Motor neuron (in vitro differentiated cells): ENCODE measurements around the gene TTC38. TPM values are rescaled to one million over a fixed set of nuclear protein-coding genes. Genes with fewer than 3 reads are reported as not detected.

ENCODE experiments used
- ATAC-seq, 8 experiments: fragments of 200-7000 bp; cut with Tn5 transposase; replicated peaks in 6 of 8; 2 replicates each; pipeline ENCODE4 v1.8.0; 2021; ENCODE audit warnings: mild to moderate bottlenecking in 8 of 8, moderate library complexity in 8 of 8
- H3K27ac ChIP-seq, 2 donors: fragments of 250-450 bp; sonication (Bioruptor Pico); 2 replicates each; pipeline ENCODE4 v1.9.0; 2021; ENCODE audit warnings: antibody characterized with exemption in 2 of 2, mild to moderate bottlenecking in 2 of 2, moderate library complexity in 1 of 2
- H3K4me1 ChIP-seq, 2 donors: fragments of 250-450 bp; sonication (Bioruptor Pico); replicated peaks in 1 of 2; 2 replicates each; pipeline ENCODE4 v1.6.1; 2021; ENCODE audit warnings: antibody characterized with exemption in 2 of 2, mild to moderate bottlenecking in 2 of 2, moderate library complexity in 1 of 2
- H3K4me3 ChIP-seq, 5 donors: fragments of 250-450 bp; sonication (Bioruptor Pico); 2 replicates each; pipeline ENCODE4 v1.9.0; 2021; ENCODE audit warnings: antibody characterized with exemption in 5 of 5, mild to moderate bottlenecking in 5 of 5, moderate library complexity in 4 of 5
- WGBS, 10 experiments: fragments of 450-650 bp; shearing (Covaris generic); methylation state at CpG; one replicate each; pipeline ENCODE4 v1.0.0; 2022; 5-methylcytosine and 5-hydroxymethylcytosine counted together
- in situ Hi-C, 9 experiments: fragments of 400-800 bp; cut with MboI; loops; one replicate each; pipeline ENCODE4 v1.15.0; 2021; ENCODE audit warnings: low sequenced_read_pairs in 9 of 9, low pct_unique_long_range_greater_than_20kb in 2 of 9; ENCODE audit not compliant: unreplicated experiment in 9 of 9
- total RNA-seq, 8 experiments: library from RNA; unstranded; fragments of 300-600 nt; gene quantifications; 2 replicates each; pipeline versions ENCODE4 v1.2.3 to v1.2.4, GENCODE V29; 2022

The TTC38 gene
- total RNA-seq, 8 experiments from 2014 or later, result 6.2 to 25.2 (median 13.8) TPM

GRCh38 chr22:46238541-46238940 is 29.3 kb upstream of the TTC38 start:
- H3K27ac ChIP-seq, result no peak overlapping the region
- H3K4me3 ChIP-seq, result no peak overlapping the region
- ATAC-seq, result no peak
- WGBS, 10 experiments, result 86 to 93% (median 88%) methylated on average over 1 to 8 of the region's 16 CpGs; no CpG with 5 or more reads in 5 of the 10 experiments
- in situ Hi-C loops, result no loop called here
- peaks cover 12 to 17% of the 10 kb centered on the region in 2 donors for H3K4me1 ChIP-seq

DNA sequence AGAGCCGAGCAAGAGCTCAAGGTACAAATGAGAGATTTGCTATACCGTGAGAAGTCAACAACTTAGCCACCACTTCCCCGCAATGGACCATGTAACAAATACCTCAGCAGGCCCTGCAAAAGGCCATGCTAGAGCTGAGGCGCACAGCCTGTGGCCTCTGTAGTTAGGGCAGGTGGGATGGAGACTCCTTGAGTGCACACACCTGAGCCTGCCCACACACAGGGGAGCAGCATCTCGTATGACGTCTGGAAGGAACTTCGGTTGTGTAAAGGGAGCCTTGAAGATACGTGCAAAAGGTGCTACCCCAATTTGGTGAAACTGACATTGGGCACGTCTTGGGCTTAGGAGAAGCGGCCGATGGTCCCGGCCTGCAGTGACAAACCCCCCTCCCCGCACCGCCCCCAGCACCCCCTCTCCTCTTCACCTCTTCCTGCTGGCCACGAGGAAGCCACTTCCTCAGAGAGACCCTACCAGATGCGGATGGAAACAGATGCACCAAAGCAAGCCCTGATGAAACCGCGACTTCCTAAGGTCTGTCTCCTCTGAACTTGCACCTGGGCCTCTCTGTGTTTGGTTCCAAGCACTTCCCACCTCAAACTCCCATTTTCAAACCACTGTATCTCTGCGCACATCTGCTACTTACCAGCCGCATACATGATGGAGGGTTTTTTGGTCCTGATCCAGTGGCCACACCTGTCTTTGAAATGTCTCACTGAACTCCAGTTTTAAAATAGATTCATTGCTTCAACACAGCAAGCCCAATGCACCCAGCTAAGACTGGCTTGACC is 28.4 kb upstream of the TTC38 start:
- H3K4me3 ChIP-seq, result no peak overlapping the region
- peaks cover 12 to 17% of the 10 kb centered on the region in 2 donors for H3K4me1 ChIP-seq
- in situ Hi-C loops, result no loop called here
- H3K27ac ChIP-seq, result no peak overlapping the region
- no peak for ATAC-seq
- 80 to 100% (median 97%) methylated on average over 1 to 10 of the region's 20 CpGs; no CpG with 5 or more reads in 2 of the 10 experiments for WGBS, 10 experiments

DNA sequence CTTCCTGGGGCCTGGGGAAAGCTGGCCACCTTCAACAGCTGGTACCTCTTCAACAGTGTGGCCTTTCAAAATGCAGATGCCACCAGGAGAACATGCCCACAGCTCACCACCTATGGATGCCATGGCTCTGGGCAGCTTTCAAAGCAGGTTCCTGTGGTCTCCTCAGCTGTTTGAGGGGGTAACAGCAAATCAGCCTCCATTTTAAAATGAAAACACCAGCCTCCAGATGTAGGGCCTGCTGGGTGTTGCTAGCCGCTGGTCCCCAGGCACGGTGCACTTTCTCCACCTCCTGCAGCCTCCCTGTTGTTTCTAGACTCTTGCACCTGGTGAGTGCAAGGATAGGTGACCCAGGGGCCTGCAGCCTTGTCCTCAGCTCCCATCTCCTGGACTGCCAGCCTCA is 27.7 kb upstream of the TTC38 start:
- ATAC-seq, result no peak
- peaks cover 12 to 17% of the 10 kb centered on the region in 2 donors for H3K4me1 ChIP-seq
- no peak overlapping the region for H3K27ac ChIP-seq
- no CpG with 5 or more reads among the region's 2 CpGs for WGBS, 10 experiments
- H3K4me3 ChIP-seq, result no peak overlapping the region
- in situ Hi-C loops, result no loop called here

GRCh38 chr22:46240506-46240905 is 27.3 kb upstream of the TTC38 start:
- no peak overlapping the region for H3K4me3 ChIP-seq
- in situ Hi-C loops, result no loop called here
- 33 to 100% (median 79%) methylated on average over 1 to 5 of the region's 6 CpGs; no CpG with 5 or more reads in 2 of the 10 experiments for WGBS, 10 experiments
- peaks cover 12 to 17% of the 10 kb centered on the region in 2 donors for H3K4me1 ChIP-seq
- no peak for ATAC-seq
- H3K27ac ChIP-seq, result no peak overlapping the region

DNA sequence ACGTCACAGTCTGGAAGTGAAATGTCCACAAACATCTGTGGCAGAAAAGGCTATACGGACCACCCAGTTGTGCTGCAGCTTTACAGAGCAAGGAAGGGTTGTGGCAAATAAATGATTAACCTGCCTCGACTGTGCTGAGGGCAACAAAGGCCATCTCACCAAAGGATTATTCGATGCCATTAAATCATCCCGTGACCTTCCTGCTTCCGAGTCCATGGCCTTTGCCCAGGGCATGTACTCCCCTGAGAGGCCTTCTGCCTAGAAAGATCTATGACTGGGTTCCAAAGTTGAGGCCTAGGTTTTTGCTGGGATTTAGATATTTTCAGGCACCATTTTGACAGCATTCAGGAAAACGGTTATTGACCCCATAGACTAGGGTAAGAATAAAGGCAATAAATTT is 26.9 kb upstream of the TTC38 start:
- Histone ChIP-seq H3K4me3 (no peak overlapping the region), H3K27ac (no peak overlapping the region), H3K4me1 (peaks cover 12 to 17% of the 10 kb centered on the region in 2 donors)
- WGBS, 10 experiments, result 0 to 96% (median 23%) methylated on average over 1 to 7 of the region's 7 CpGs; no CpG with 5 or more reads in 3 of the 10 experiments
- in situ Hi-C loops, result no loop called here
- peak in 2 of 8 experiments; percentile 19 to 35 for ATAC-seq

GRCh38 chr22:46241396-46242007 is 26.3 kb upstream of the TTC38 start:
- 44 to 90% (median 70%) methylated on average over 1 to 5 of the region's 5 CpGs for WGBS, 10 experiments
- H3K4me3 ChIP-seq, result no peak overlapping the region
- no peak for ATAC-seq
- no peak overlapping the region for H3K27ac ChIP-seq
- H3K4me1 ChIP-seq, result peaks cover 12 to 17% of the 10 kb centered on the region in 2 donors
- in situ Hi-C loops, result no loop called here

DNA sequence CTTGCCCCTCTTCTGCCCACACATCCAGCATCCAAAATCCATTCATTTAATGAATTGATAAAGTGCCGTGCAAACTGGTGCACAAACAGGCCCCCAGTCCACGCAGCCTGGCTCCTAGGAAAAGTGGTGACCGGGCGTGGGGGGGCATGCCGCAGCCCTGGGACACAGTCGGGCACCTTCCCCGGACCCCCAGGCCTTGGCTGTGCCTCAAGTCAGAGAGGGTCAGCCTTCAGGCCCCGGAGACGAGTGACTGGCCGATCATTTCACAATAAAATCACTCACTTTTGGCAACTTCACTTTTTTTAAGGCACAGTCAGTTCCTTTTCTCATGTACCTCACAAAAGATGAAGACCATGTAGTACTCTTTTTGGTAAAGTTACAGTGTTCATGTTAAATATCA is 25.7 kb upstream of the TTC38 start:
- Histone ChIP-seq H3K4me1 (peaks cover 12 to 17% of the 10 kb centered on the region in 2 donors), H3K27ac (no peak overlapping the region), H3K4me3 (no peak overlapping the region)
- 60 to 100% (median 86%) methylated on average over 1 to 6 of the region's 10 CpGs; no CpG with 5 or more reads in 4 of the 10 experiments for WGBS, 10 experiments
- ATAC-seq, result no peak
- in situ Hi-C loops, result no loop called here

DNA sequence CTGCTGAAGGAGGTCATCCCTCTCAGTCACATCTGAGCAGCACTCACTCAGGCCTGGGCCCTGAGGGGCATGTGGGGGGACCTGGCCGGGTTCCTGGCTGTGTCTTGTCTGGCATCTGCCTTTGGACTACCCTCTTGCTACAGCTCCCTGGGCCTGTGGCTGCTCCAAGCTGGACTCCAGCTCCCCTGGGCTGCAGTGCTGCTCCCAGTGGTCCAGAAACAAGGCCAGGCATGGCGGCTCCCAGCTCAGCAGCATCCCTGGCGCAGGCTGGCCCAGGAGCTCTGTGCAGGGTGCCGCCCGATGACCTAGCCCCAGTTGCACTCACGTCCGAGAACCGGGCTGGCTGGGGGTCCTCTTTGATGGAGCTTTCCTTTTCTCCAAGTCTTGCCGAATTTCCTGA is 23.0 kb upstream of the TTC38 start:
- 90 to 100% (median 96%) methylated on average over 1 to 5 of the region's 9 CpGs; no CpG with 5 or more reads in 6 of the 10 experiments for WGBS, 10 experiments
- in situ Hi-C loops, result no loop called here
- Histone ChIP-seq H3K27ac (no peak overlapping the region), H3K4me3 (no peak overlapping the region), H3K4me1 (peaks cover 12 to 21% of the 10 kb centered on the region in 2 donors)
- no peak for ATAC-seq

DNA sequence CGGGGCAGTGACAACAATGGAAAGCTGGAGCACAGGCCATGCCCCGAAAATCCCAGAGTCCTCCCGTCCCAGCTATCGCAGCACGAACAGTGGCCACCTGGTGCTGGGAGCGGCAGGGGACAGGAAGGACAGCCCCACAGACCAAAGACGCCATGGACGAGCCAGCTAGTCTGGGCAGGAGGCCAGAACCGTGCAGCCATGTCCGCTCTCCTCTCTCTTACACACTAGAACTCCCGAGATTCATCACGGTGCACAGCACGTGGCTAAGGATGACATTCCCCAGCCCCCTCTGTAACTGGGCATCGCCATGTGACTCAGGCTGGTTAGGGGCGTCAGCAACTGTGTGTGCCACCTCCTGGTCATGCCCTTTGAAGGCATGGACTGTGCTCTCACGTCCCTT is 22.3 kb upstream of the TTC38 start:
- in situ Hi-C loops, result no loop called here
- Histone ChIP-seq H3K4me1 (peaks cover 12 to 17% of the 10 kb centered on the region in 2 donors), H3K27ac (no peak overlapping the region), H3K4me3 (no peak overlapping the region)
- WGBS, 10 experiments, result 60 to 100% (median 71%) methylated on average over 1 to 6 of the region's 16 CpGs; no CpG with 5 or more reads in 6 of the 10 experiments
- ATAC-seq, result peak in 1 of 8 experiments; percentile 6

DNA sequence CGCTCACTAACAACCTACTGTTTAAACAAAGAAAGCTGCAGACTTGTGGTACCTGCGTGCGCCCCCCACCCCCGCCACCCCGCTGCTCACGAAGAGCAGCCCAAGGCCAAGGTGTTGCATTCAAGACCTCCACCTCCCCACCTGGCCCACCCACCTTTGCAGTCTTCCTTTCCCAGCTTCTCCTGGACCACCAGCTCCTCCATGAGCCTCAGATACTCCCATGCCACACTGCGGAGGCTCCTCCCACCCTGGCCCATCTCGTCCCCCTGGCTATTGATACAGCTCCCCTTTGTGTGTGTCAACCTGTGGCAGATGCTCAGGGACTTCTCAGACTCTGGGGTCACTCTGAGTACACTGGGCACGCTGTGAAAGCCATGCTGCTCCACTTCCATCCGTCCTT is 21.6 kb upstream of the TTC38 start:
- no peak overlapping the region for H3K27ac ChIP-seq
- in situ Hi-C loops, result no loop called here

GRCh38 chr22:46247443-46247975 is 20.3 kb upstream of the TTC38 start:
- Histone ChIP-seq H3K4me1 (peaks cover 7 to 9% of the 10 kb centered on the region in 2 donors), H3K4me3 (no peak overlapping the region), H3K27ac (no peak overlapping the region)
- no peak for ATAC-seq
- in situ Hi-C loops, result no loop called here
- WGBS, 10 experiments, result 93% methylated on average over 2 of the region's 2 CpGs; no CpG with 5 or more reads in 9 of the 10 experiments

More for the DNA sequence above, 21.6 kb upstream of the TTC38 start:
- no peak for ATAC-seq
- Histone ChIP-seq H3K4me3 (no peak overlapping the region), H3K4me1 (peaks cover 8 to 10% of the 10 kb centered on the region in 2 donors)
- WGBS, 10 experiments, result 80 to 100% (median 90%) methylated on average over 2 to 3 of the region's 10 CpGs; no CpG with 5 or more reads in 6 of the 10 experiments

DNA sequence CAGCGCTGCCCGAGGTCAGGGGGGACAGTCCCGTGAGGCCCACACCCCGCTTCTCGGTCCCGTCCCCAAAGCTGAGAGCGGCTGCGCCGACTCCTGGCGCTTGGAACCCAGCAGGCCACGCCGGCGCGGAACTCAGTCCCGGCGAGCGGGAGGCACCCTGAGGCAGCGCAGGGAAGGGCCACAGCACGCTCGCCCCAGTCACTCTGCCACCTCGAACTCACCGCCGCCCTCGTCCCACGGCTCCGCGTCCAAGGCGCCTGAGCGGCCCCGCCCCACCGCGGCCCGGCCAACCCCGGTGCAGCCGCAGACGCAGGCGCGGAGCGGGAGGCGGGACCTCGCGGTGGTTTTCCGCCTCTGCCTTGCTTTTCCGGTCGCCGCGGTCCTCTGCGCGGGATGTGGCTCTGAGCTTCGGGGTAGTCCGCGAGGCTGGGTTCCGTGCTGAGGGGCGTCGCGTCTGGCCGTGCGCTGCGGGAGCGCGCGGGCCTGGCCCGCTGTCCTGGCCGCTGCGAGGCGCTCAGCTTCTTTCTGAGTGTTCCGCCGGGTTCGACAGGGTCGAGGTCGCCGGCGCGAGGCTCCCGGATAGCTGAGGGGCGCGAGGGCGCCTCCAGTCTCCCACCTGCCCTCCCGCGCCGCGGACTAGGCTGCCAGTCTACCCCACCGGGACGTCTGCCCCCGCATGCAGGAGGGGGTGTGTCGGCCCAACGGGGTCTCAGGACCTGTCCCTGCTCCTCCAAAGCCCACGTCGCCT is 17.6 kb upstream of the TTC38 start, which contains the start of gene CDPF1:
TSS of gene CDPF1 (minus strand) at position 259 of the 748 bp plus-strand sequence. CDS start 2,009 bp downstream, outside the sequence.
- Histone ChIP-seq H3K27ac (peak within 1 kb of the TSS; percentile 49 to 71), H3K4me1 (peaks cover 7 to 9% of the 10 kb centered on the region in 2 donors), H3K4me3 (peak within 1 kb of the TSS; percentile 50 to 90 (median 83))
- in situ Hi-C loops, result no loop called here
- peak; percentile 95 to 97 (median 96) for ATAC-seq
- WGBS, 10 experiments, result 0 to 20% (median 0%) methylated on average over 2 to 5 of the region's 89 CpGs; no CpG with 5 or more reads in 7 of the 10 experiments
